GM21528 (cell line): ENCODE measurements around the gene ASRGL1.

Experiments
- ATAC-seq: cut with Tn5 transposase; IDR thresholded peaks from one replicate; pipeline ENCODE4 v1.9.1; 2021; ENCODE audit warnings: mild to moderate bottlenecking, moderate library complexity; ENCODE audit not compliant: unreplicated experiment, low FRiP score

Gene ASRGL1

DNA sequence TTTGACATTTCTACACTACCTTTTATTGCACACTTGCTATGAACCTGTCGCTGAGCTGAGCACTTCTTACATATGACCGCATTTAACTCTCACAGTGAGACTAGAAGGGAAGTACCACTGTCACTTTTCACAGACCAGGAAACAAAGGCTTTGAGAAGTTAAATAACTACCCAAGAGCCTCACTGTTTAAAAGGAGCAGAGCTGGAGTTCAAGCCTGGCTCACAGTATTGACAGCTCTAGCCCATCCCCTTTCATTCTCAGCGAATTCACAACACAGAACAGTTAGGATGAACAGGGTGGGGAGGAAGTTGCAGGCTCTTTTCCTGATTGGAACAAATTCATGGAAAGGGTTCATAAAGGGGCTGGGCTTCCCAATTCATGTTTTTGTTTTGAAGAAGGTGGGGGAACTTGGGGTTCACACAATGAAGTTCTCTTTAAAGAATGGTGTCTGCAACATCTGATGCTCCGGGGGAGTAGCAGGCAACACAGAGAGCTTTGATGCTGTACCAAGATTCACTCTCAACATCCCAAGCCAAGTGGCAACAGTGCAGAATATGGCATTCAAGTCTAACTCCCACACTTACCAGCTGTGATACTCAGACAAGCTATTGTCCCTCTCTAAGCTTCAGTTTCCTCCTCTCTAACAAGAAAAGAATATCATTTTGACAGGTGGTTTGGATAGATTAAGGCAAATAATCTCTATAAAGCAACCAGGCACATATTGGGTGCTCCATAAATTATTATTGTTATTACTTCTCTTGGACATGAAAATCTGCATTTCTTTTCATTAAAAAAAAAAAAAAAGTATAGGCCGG is 98.8 kb downstream of the ASRGL1 start:
- no peak for ATAC-seq

DNA sequence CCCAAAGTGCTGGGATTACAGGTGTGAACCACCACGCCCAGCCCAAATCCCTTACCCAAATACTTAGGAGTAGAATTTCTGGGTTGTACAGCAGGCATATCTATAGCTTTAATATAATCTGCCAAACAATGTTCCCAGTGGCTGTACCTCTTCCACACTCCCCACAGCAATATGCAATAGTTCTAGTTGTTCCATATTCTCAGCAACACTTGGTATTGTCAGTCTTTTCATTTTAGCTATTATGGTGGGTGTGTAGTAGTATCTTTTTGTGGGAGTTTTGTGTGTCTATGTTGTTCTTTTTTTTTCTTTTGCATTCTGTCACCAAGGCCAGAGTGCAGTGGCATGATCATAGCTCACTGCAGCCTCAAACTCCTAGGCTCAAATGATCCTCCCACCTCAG is 100.4 kb downstream of the ASRGL1 start:
- ATAC-seq, result no peak

GRCh38 chr11:62438641-62439040 is 101.4 kb downstream of the ASRGL1 start:
- ATAC-seq, result no peak

DNA sequence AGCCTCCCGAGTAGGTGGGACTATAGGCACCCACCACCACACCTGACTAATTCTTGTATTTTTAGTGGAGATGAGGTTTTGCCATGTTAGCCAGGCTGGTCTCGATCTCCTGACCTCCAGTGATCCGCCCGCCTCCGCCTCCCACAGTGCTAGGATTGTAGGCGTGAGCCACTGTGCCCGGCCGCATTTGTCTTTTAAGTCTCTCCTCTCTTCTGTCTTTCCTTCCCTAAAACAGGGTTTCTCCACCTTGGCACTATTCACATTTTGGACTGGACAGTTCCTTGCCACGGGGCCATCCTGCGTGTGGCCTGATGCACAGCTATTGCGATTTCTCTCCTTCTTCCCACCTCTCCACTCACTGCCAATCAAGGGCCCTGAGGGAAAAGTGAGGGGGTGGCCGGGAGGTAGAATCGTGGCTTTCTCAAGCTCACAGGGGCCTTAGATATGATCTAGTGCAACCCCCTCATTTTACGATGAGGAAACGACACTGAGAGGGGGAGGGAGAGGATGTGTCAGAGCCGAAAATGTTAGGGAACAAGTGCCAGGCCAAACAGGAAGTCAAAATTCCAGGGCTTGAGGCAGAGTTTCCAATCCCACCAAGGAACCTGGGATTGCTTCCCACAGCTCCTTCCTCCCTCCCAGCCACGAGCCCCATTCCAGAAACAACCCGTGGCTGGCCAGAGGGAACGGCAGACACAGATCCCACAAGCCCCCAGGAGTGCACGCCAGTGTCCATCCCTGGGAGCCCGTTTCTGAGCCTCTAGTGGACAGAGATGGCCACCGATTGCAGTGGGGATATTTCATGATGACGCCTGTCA is 102.7 kb downstream of the ASRGL1 start:
- ATAC-seq, result no peak
